OCI-LY1 (cell line): ENCODE results near the gene ABCA13.

Experiments used
- H2AFZ ChIP-seq: fragments of 200-600 bp; sonication (generic), shearing (Covaris generic); 2 replicates; pipeline ENCODE4 v1.6.0; 2014; ENCODE audit warnings: antibody characterized with exemption, mild to moderate bottlenecking, low read length
- H3F3A ChIP-seq: fragments of 200-600 bp; sonication (generic), shearing (Covaris generic); 2 replicates; pipeline ENCODE4 v1.6.0; 2014; ENCODE audit warnings: mild to moderate bottlenecking, antibody characterized with exemption, low read length, moderate library complexity; ENCODE audit not compliant: insufficient read depth
- H3K27ac ChIP-seq: fragments of 200-600 bp; sonication (generic); 2 replicates; pipeline ENCODE4 v1.5.1; 2014; ENCODE audit warnings: low read length, mixed run types, mild to moderate bottlenecking, low read depth; ENCODE audit not compliant: poor library complexity, severe bottlenecking
- H3K27me3 ChIP-seq: fragments of 200-600 bp; sonication (generic); 2 replicates; pipeline ENCODE4 v1.6.0; 2014; ENCODE audit warnings: antibody characterized with exemption, mild to moderate bottlenecking, low read length, moderate library complexity; ENCODE audit not compliant: insufficient read depth
- H3K36me3 ChIP-seq: fragments of 200-600 bp; sonication (generic); 2 replicates; pipeline ENCODE4 v1.6.1; 2014; ENCODE audit warnings: mild to moderate bottlenecking, antibody characterized with exemption, low read length, moderate library complexity, mixed read lengths; ENCODE audit not compliant: insufficient read depth
- H3K4me1 ChIP-seq: fragments of 200-600 bp; sonication (generic); 2 replicates; pipeline ENCODE4 v1.5.1; 2014; ENCODE audit warnings: mild to moderate bottlenecking, low read length, moderate library complexity; ENCODE audit not compliant: insufficient read depth, severe bottlenecking
- H3K4me2 ChIP-seq: fragments of 200-600 bp; sonication (generic), shearing (Covaris generic); 2 replicates; pipeline ENCODE4 v1.6.1; 2014; ENCODE audit warnings: low read length
- H3K4me3 ChIP-seq: fragments of 200-600 bp; sonication (generic); 2 replicates; pipeline ENCODE4 v1.5.1; 2014; ENCODE audit warnings: low read length, low read depth, mild to moderate bottlenecking, mixed read lengths; ENCODE audit not compliant: poor library complexity, severe bottlenecking
- H3K79me2 ChIP-seq: fragments of 200-600 bp; shearing (Covaris generic); 2 replicates; pipeline ENCODE4 v1.6.1; 2016; ENCODE audit warnings: mixed run types, low read length, mixed read lengths; ENCODE audit not compliant: insufficient read depth
- H3K9ac ChIP-seq: fragments of 200-600 bp; sonication (generic), shearing (Covaris generic); 2 replicates; pipeline ENCODE4 v1.6.1; 2014; ENCODE audit warnings: mild to moderate bottlenecking, low read length, mixed read lengths
- H3K9me2 ChIP-seq: fragments of 200-600 bp; sonication (generic), shearing (Covaris generic); 2 replicates; pipeline ENCODE4 v1.6.1; 2014; ENCODE audit warnings: low read depth, mild to moderate bottlenecking, low read length, mixed read lengths
- H3K9me3 ChIP-seq: fragments of 200-600 bp; shearing (Covaris generic); 2 replicates; pipeline ENCODE4 v1.6.1; 2014; ENCODE audit warnings: low read length, mixed read lengths
- H4K20me1 ChIP-seq: fragments of 200-600 bp; sonication (generic), shearing (Covaris generic); 2 replicates; pipeline ENCODE4 v1.6.0; 2016; ENCODE audit warnings: mild to moderate bottlenecking, low read length; ENCODE audit not compliant: insufficient read depth
- EZH2 ChIP-seq: fragments of 200-600 bp; sonication (generic), shearing (Covaris generic); IDR thresholded peaks from 2 replicates; pipeline ENCODE4 v1.8.0; 2017; ENCODE audit warnings: borderline replicate concordance, mixed run types, mild to moderate bottlenecking, antibody characterized with exemption, low read length, moderate library complexity, mixed read lengths
- TF ChIP-seq, protein P1 (sequence below): fragments of 200-600 bp; sonication (generic), shearing (Covaris generic); IDR thresholded peaks from 2 replicates; pipeline ENCODE4 v1.5.1; 2017; ENCODE audit warnings: mild to moderate bottlenecking, antibody characterized with exemption, low read length, moderate library complexity, mixed read lengths

Gene ABCA13

GRCh38 chr7:48419401-48419800 is 248.1 kb downstream of the ABCA13 start:
- no peaks in the 10 kb centered on the region for H3K4me1 ChIP-seq
- TF ChIP-seq EZH2, result no peak
- TF ChIP-seq, protein P1, sequence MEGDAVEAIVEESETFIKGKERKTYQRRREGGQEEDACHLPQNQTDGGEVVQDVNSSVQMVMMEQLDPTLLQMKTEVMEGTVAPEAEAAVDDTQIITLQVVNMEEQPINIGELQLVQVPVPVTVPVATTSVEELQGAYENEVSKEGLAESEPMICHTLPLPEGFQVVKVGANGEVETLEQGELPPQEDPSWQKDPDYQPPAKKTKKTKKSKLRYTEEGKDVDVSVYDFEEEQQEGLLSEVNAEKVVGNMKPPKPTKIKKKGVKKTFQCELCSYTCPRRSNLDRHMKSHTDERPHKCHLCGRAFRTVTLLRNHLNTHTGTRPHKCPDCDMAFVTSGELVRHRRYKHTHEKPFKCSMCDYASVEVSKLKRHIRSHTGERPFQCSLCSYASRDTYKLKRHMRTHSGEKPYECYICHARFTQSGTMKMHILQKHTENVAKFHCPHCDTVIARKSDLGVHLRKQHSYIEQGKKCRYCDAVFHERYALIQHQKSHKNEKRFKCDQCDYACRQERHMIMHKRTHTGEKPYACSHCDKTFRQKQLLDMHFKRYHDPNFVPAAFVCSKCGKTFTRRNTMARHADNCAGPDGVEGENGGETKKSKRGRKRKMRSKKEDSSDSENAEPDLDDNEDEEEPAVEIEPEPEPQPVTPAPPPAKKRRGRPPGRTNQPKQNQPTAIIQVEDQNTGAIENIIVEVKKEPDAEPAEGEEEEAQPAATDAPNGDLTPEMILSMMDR, result no peak
- no peaks in the 10 kb centered on the region for H3K79me2 ChIP-seq
- H3K27ac ChIP-seq, result no peak overlapping the region
- no peak overlapping the region for H2AFZ ChIP-seq
- H3K4me2 ChIP-seq, result no peak overlapping the region
- no peaks in the 10 kb centered on the region for H3K9me3 ChIP-seq
- H3K36me3 ChIP-seq, result no peaks in the 10 kb centered on the region
- no peaks in the 10 kb centered on the region for H4K20me1 ChIP-seq
- no peaks in the 10 kb centered on the region for H3K9me2 ChIP-seq
- no peak overlapping the region for H3K9ac ChIP-seq
- H3F3A ChIP-seq, result no peaks in the 10 kb centered on the region
- H3K4me3 ChIP-seq, result no peak overlapping the region
- no peaks in the 10 kb centered on the region for H3K27me3 ChIP-seq

DNA sequence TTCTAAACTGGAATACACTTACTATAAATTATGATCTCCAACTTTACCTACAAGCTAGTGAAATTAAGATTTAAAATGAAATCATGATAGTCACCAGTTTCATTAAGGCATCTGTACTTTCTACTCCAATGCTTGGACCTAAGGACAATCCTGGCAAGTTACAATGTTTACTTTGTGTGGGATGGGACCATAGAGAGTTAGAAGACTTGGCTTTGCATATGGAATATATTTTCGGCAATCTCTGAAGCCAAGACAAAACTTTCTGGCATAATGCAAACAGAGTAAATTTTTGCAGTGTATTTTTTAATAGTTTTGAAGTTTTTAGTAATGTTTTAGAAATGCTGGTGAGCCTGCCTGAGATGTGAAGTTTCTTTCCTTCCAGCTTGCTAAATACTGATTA is 248.9 kb downstream of the ABCA13 start:
- no peak overlapping the region for H3K9ac ChIP-seq
- no peaks in the 10 kb centered on the region for H3K4me1 ChIP-seq
- TF ChIP-seq, protein P1, result no peak
- no peak for TF ChIP-seq EZH2
- H3K27me3 ChIP-seq, result no peaks in the 10 kb centered on the region
- no peaks in the 10 kb centered on the region for H3K79me2 ChIP-seq
- H2AFZ ChIP-seq, result no peak overlapping the region
- no peaks in the 10 kb centered on the region for H3K36me3 ChIP-seq
- no peaks in the 10 kb centered on the region for H4K20me1 ChIP-seq
- no peak overlapping the region for H3K27ac ChIP-seq
- H3K4me3 ChIP-seq, result no peak overlapping the region
- H3F3A ChIP-seq, result no peaks in the 10 kb centered on the region
- H3K9me2 ChIP-seq, result no peaks in the 10 kb centered on the region
- H3K9me3 ChIP-seq, result no peaks in the 10 kb centered on the region
- no peak overlapping the region for H3K4me2 ChIP-seq

DNA sequence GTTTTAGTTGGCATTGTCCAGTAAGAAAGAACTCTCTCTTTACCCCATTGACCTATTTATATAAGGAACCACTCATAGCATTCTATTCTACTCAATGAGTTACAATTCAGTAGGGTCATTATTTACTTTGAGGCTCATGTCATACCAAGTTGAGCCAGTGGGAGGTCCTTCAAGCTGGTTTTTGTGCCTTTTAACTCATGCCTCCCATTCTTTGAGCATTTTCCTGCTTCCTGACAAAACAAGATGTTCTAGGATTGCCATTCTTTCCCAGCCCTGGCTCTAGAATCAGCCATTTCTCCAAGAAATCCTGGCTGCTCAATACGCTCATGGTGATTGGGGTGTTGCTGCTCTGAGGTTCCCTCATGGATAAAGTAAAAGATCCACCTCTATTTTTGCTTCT is 250.1 kb downstream of the ABCA13 start:
- H3K4me2 ChIP-seq, result no peak overlapping the region
- H3F3A ChIP-seq, result no peaks in the 10 kb centered on the region
- no peak overlapping the region for H2AFZ ChIP-seq
- no peaks in the 10 kb centered on the region for H4K20me1 ChIP-seq
- H3K4me1 ChIP-seq, result no peaks in the 10 kb centered on the region
- H3K36me3 ChIP-seq, result no peaks in the 10 kb centered on the region
- no peaks in the 10 kb centered on the region for H3K9me3 ChIP-seq
- TF ChIP-seq, protein P1, result no peak
- TF ChIP-seq EZH2, result no peak
- H3K9ac ChIP-seq, result no peak overlapping the region
- no peak overlapping the region for H3K4me3 ChIP-seq
- no peaks in the 10 kb centered on the region for H3K9me2 ChIP-seq
- no peaks in the 10 kb centered on the region for H3K27me3 ChIP-seq
- H3K27ac ChIP-seq, result no peak overlapping the region
- H3K79me2 ChIP-seq, result no peaks in the 10 kb centered on the region
